ENCODE measurements around the gene FAM78A.

FAM78A gene

DNA sequence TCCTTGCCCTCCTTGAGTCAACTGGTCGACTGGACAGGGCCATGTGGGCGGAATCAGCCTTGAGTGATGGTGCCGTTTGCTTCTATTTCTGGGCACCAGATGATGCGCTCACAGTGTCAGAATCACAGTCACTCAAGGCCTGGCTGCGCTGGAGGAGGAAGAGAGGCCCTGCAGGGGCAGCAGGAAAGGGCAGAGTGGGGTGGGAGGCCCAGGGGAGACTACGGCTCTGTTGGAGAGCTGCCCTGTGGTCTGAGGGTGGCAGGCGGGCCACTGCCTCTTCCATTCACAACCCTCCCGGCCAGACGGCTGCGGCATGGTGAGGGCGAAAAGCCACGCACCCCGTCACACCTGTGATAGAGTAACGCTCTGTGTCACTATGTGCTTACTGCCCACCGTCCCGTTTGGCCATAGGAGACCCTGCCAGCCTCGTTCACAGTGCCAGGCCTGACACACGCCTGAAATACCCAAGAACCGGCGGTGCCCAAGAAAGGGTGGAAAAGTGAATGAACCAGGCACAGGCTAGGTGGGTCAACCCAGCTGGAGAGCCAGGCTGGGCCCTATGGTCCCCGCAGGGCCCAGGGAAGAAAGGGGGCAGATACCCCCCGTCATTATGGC lies 23.1 kb upstream of the FAM78A start:
- H3K9me2 ChIP-seq (replicated peaks; ENCODE audit: insufficient read depth, low read length): no peaks in the 10 kb centered on the region
- no peak overlapping the region for H3K27ac ChIP-seq (ENCODE audit: low read depth, low read length)
- no peak overlapping the region for H3K4me2 ChIP-seq (ENCODE audit: low read depth, low read length, poor library complexity, severe bottlenecking)
- H2AFZ ChIP-seq (ENCODE audit: low read depth, low read length, severe bottlenecking): no peak overlapping the region
- H3K9me3 ChIP-seq (ENCODE audit: insufficient read depth, low read length): no peaks in the 10 kb centered on the region
- no peaks in the 10 kb centered on the region for H3F3A ChIP-seq (ENCODE audit: insufficient read depth)
- no peaks in the 10 kb centered on the region for H3K79me2 ChIP-seq (ENCODE audit: insufficient read depth, low read length)
- H3K27me3 ChIP-seq (ENCODE audit: low read length): no peaks in the 10 kb centered on the region
- TF ChIP-seq EZH2phosphoT487 (conservative IDR thresholded peaks at IDR 0.05; ENCODE audit: low read length) (no peak), CTCF (IDR thresholded peaks at IDR 0.05; ENCODE audit: insufficient read depth, low read length, poor library complexity, severe bottlenecking) (no peak)
- no peaks in the 10 kb centered on the region for H3K36me3 ChIP-seq (ENCODE audit: low read length)
- no peak overlapping the region for H3K4me3 ChIP-seq (ENCODE audit: insufficient read depth, low read length, poor library complexity, severe bottlenecking)
- H3K9ac ChIP-seq (ENCODE audit: low read length): no peak overlapping the region
- H4K20me1 ChIP-seq (ENCODE audit: low read depth, low read length): no peaks in the 10 kb centered on the region

GRCh38 chr9:131298816-131299215 lies 22.5 kb upstream of the FAM78A start:
- no peak overlapping the region for H3K27ac ChIP-seq (ENCODE audit: low read depth, low read length)
- no peaks in the 10 kb centered on the region for H3K79me2 ChIP-seq (ENCODE audit: insufficient read depth, low read length)
- no peak overlapping the region for H2AFZ ChIP-seq (ENCODE audit: low read depth, low read length, severe bottlenecking)
- H3K4me3 ChIP-seq (ENCODE audit: insufficient read depth, low read length, poor library complexity, severe bottlenecking): no peak overlapping the region
- H3K9me3 ChIP-seq (ENCODE audit: insufficient read depth, low read length): no peaks in the 10 kb centered on the region
- TF ChIP-seq EZH2phosphoT487 (conservative IDR thresholded peaks at IDR 0.05; ENCODE audit: low read length) (no peak), CTCF (IDR thresholded peaks at IDR 0.05; ENCODE audit: insufficient read depth, low read length, poor library complexity, severe bottlenecking) (no peak)
- H3K4me2 ChIP-seq (ENCODE audit: low read depth, low read length, poor library complexity, severe bottlenecking): no peak overlapping the region
- no peak overlapping the region for H3K9ac ChIP-seq (ENCODE audit: low read length)
- no peaks in the 10 kb centered on the region for H3K27me3 ChIP-seq (ENCODE audit: low read length)
- no peaks in the 10 kb centered on the region for H3K9me2 ChIP-seq (replicated peaks; ENCODE audit: insufficient read depth, low read length)
- H4K20me1 ChIP-seq (ENCODE audit: low read depth, low read length): no peaks in the 10 kb centered on the region
- H3F3A ChIP-seq (ENCODE audit: insufficient read depth): no peaks in the 10 kb centered on the region
- H3K36me3 ChIP-seq (ENCODE audit: low read length): no peaks in the 10 kb centered on the region

DNA sequence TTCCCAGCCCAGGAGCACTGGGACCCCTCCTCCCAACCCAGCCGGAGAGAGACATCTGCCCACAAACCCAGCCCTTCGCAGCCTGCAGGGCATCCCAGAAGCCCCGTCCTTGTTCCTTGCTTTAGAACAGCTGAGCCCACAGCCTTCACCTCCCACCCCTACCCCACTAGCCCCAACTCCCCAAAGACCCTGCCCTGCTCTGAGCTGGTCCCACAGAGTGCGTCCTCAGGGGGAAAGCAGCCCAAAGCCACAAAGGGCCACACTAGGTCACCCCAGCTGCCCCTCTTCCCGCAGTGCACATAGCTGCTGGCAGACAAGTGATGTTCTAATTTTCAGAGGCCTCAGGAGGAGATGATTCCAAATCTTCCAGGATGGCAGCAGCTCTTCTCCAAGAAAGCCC lies 22.0 kb upstream of the FAM78A start:
- no peak overlapping the region for H3K4me2 ChIP-seq (ENCODE audit: low read depth, low read length, poor library complexity, severe bottlenecking)
- H2AFZ ChIP-seq (ENCODE audit: low read depth, low read length, severe bottlenecking): no peak overlapping the region
- no peak overlapping the region for H3K9ac ChIP-seq (ENCODE audit: low read length)
- H3F3A ChIP-seq (ENCODE audit: insufficient read depth): no peaks in the 10 kb centered on the region
- no peaks in the 10 kb centered on the region for H3K27me3 ChIP-seq (ENCODE audit: low read length)
- no peaks in the 10 kb centered on the region for H3K9me2 ChIP-seq (replicated peaks; ENCODE audit: insufficient read depth, low read length)
- no peaks in the 10 kb centered on the region for H3K36me3 ChIP-seq (ENCODE audit: low read length)
- H4K20me1 ChIP-seq (ENCODE audit: low read depth, low read length): no peaks in the 10 kb centered on the region
- no peaks in the 10 kb centered on the region for H3K9me3 ChIP-seq (ENCODE audit: insufficient read depth, low read length)
- no peak overlapping the region for H3K4me3 ChIP-seq (ENCODE audit: insufficient read depth, low read length, poor library complexity, severe bottlenecking)
- TF ChIP-seq CTCF (IDR thresholded peaks at IDR 0.05; ENCODE audit: insufficient read depth, low read length, poor library complexity, severe bottlenecking) (no peak), EZH2phosphoT487 (conservative IDR thresholded peaks at IDR 0.05; ENCODE audit: low read length) (no peak)
- H3K27ac ChIP-seq (ENCODE audit: low read depth, low read length): no peak overlapping the region
- H3K79me2 ChIP-seq (ENCODE audit: insufficient read depth, low read length): no peaks in the 10 kb centered on the region
